ENCODE data around the gene RUNX1. TPM values are rescaled to one million over a fixed set of nuclear protein-coding genes. Genes with fewer than 3 reads are reported as not detected.

The RUNX1 gene
- total RNA-seq, 2 donors from 2014 or later, result 23.0 to 25.8 TPM

GRCh38 chr21:35083246-35083645 lies 34.1 kb upstream of the RUNX1 start:
- intact Hi-C loops (cut with DNase I), result no loop called here
- no peak for DNase-seq (ENCODE audit: low spot score)
- 91% methylated on average over 3 of the region's 3 CpGs for WGBS
- TF ChIP-seq CTCF (IDR thresholded peaks at IDR 0.05), result no peak
- TF ChIP-seq POLR2AphosphoS5 (IDR thresholded peaks at IDR 0.05), result no peak
- TF ChIP-seq POLR2A (IDR thresholded peaks at IDR 0.05), result no peak
- H3K36me3 ChIP-seq, result no peaks in the 10 kb centered on the region
- no peaks in the 10 kb centered on the region for H3K4me1 ChIP-seq (replicated peaks)
- no peak overlapping the region for H3K4me3 ChIP-seq
- H3K9me3 ChIP-seq, result no peaks in the 10 kb centered on the region
- H3K27me3 ChIP-seq (replicated peaks; ENCODE audit: insufficient read depth), result no peaks in the 10 kb centered on the region
- no peak overlapping the region for H3K27ac ChIP-seq

GRCh38 chr21:35081861-35082260 lies 32.8 kb upstream of the RUNX1 start:
- Histone ChIP-seq H3K9me3 (no peaks in the 10 kb centered on the region), H3K4me1 (replicated peaks) (no peaks in the 10 kb centered on the region), H3K27ac (no peak overlapping the region), H3K4me3 (no peak overlapping the region), H3K36me3 (no peaks in the 10 kb centered on the region), H3K27me3 (replicated peaks; ENCODE audit: insufficient read depth) (no peaks in the 10 kb centered on the region)
- intact Hi-C loops (cut with DNase I), result no loop called here
- DNase-seq (ENCODE audit: low spot score), result no peak
- WGBS, result 80% methylated on average over 2 of the region's 2 CpGs
- TF ChIP-seq POLR2A (IDR thresholded peaks at IDR 0.05) (no peak), CTCF (IDR thresholded peaks at IDR 0.05) (no peak), POLR2AphosphoS5 (IDR thresholded peaks at IDR 0.05) (no peak)

- no peak overlapping the region for H3K27ac ChIP-seq
- intact Hi-C loops (cut with DNase I), result no loop called here
- WGBS, result 86% methylated on average over 3 of the region's 3 CpGs
- no peaks in the 10 kb centered on the region for H3K36me3 ChIP-seq
- H3K4me3 ChIP-seq, result no peak overlapping the region
- H3K4me1 ChIP-seq (replicated peaks), result no peaks in the 10 kb centered on the region
- no peaks in the 10 kb centered on the region for H3K27me3 ChIP-seq (replicated peaks; ENCODE audit: insufficient read depth)
- TF ChIP-seq POLR2A (IDR thresholded peaks at IDR 0.05) (no peak), CTCF (IDR thresholded peaks at IDR 0.05) (no peak)
- no peaks in the 10 kb centered on the region for H3K9me3 ChIP-seq
- no peak for DNase-seq (ENCODE audit: low spot score)
Observed at GRCh38 chr21:35079181-35079580, 30.1 kb upstream of the RUNX1 start.

- no peaks in the 10 kb centered on the region for H3K9me3 ChIP-seq
- no peak for DNase-seq (ENCODE audit: low spot score)
- no peak overlapping the region for H3K4me3 ChIP-seq
- WGBS, result 85% methylated on average over 4 of the region's 4 CpGs
- no peak for TF ChIP-seq POLR2A (IDR thresholded peaks at IDR 0.05)
- TF ChIP-seq POLR2AphosphoS5 (IDR thresholded peaks at IDR 0.05), result no peak
- no peak for TF ChIP-seq CTCF (IDR thresholded peaks at IDR 0.05)
- no peaks in the 10 kb centered on the region for H3K36me3 ChIP-seq
- intact Hi-C loops (cut with DNase I), result no loop called here
- H3K4me1 ChIP-seq (replicated peaks), result no peaks in the 10 kb centered on the region
- H3K27ac ChIP-seq, result no peak overlapping the region
- no peaks in the 10 kb centered on the region for H3K27me3 ChIP-seq (replicated peaks; ENCODE audit: insufficient read depth)
Observed at GRCh38 chr21:35077975-35078374, 28.9 kb upstream of the RUNX1 start.

- Histone ChIP-seq H3K4me3 (no peak overlapping the region), H3K27me3 (replicated peaks; ENCODE audit: insufficient read depth) (no peaks in the 10 kb centered on the region), H3K4me1 (replicated peaks) (no peaks in the 10 kb centered on the region), H3K9me3 (no peaks in the 10 kb centered on the region), H3K36me3 (no peaks in the 10 kb centered on the region), H3K27ac (no peak overlapping the region)
- TF ChIP-seq CTCF (IDR thresholded peaks at IDR 0.05) (no peak), POLR2A (IDR thresholded peaks at IDR 0.05) (no peak), POLR2AphosphoS5 (IDR thresholded peaks at IDR 0.05) (no peak)
- intact Hi-C loops (cut with DNase I), result no loop called here
- DNase-seq (ENCODE audit: low spot score), result no peak
- WGBS, result 88% methylated on average over 4 of the region's 4 CpGs
Observed at GRCh38 chr21:35077466-35077865, 28.4 kb upstream of the RUNX1 start.
